GM12872 (cell line): Measurements from ENCODE around the gene MUC4.

Experiments used
- CTCF ChIP-seq: IDR thresholded peaks from 3 replicates; pipeline ENCODE4 v1.5.1; 2011; ENCODE audit warnings: low read depth, mild to moderate bottlenecking, low read length, moderate library complexity; ENCODE audit not compliant: insufficient read depth

MUC4 gene

DNA sequence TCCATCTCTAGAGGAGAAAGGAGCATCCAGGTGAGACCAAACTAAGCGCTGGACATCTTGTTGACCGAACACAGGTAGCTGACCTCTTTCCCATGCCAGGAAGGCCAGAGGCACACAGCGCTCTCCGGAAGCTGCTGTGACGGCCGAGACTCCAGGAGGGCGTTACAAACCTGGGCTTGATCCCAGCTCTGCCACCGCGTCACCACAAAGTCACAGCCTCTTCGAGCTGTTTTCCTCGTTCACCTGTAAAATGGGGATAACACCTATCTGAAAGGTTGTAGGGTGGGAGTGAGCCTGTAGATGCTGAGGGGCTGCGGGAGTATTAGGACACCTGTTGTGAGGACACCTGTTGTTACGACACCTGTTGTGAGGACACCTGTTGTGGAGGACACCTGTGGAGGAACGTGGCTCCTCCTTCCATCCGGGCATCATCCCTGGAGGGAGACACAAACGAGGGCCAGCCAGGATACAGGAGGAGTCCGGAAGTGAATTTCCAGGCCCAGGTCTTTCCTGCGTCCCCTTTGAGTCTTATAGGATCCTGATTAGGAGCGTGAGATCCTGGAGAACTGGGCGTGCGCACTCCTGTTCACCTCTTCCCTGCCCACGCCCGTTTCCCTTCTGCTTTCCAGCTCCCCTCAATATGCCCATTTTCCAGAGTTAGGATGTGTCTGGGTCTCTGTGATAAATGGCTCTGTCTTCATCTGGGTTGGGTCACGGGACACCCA lies 2.3 kb upstream of the MUC4 start:
- TF ChIP-seq CTCF: no peak

GRCh38 chr3:195812366-195812765 lies 637 bp upstream of the MUC4 start:
- no peak for TF ChIP-seq CTCF

DNA sequence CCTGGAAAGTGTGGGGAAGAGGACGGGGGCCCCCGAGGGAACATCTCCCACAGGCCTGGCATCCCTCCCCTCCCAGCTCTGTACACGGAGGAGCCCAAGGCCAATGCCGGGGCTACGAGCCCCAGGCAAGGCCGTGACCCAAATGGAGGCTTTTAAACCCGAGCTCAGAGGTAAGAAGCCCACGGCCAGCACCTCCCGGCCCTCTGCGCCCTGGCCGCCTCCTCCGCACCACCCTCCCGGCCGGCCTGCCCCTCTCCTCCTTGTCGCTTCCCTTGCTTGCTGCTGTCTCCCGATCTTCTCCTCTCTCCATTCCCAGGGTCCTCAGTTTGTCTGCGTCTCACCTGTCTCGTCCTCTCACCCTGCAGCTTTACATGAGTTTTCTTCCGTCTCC lies 1.3 kb downstream of the MUC4 start:
- no peak for TF ChIP-seq CTCF

- no peak for TF ChIP-seq CTCF
Observed at GRCh38 chr3:195809796-195810454, 1.8 kb downstream of the MUC4 start.

- no peak for TF ChIP-seq CTCF
Observed at GRCh38 chr3:195809291-195809785, 2.4 kb downstream of the MUC4 start.

GRCh38 chr3:195808741-195809290 lies 2.9 kb downstream of the MUC4 start:
- TF ChIP-seq CTCF: no peak

DNA sequence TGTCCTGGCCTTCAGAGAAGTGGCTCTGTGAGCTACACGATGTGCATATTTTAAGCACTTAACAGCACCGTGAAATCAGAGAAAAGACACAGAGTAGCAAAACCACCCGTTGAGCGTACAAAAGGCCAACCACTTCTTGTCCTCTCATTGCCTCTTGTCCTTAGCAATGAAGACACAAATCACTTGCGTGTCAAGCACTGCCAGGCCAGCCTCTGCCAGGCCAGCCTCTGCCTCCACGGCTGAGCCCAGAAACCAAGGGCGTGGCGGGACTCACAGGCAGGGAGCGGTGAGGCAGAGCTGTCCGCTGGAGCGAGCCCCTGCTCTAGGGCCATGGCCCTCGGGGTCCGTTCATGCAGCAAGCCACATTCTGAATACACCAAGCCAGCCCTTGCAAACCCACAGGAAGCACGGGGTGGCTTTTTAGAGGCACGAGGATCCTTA lies 4.0 kb downstream of the MUC4 start:
- TF ChIP-seq CTCF: no peak
